ENCODE data around the gene BMP6.

GRCh38 chr6:7903673-7904072 is 177.8 kb downstream of the BMP6 start:
- TF ChIP-seq CTCF (IDR thresholded peaks at IDR 0.05; ENCODE audit: control extremely low read depth in 1 of 3, insufficient read depth in 1 of 3, low read depth in 1 of 3, low read length in 3 of 3) (no peak), EP300 (IDR thresholded peaks at IDR 0.05; ENCODE audit: borderline replicate concordance in 1 of 2, low read depth in 2 of 2, low read length in 2 of 2) (no peak), SP2 (IDR thresholded peaks at IDR 0.05; ENCODE audit: low read length) (no peak)

Measured in H1 (cell line).